ENCODE data around the gene IFNAR2. TPM values are rescaled to one million over a fixed set of nuclear protein-coding genes. Genes with fewer than 3 reads are reported as not detected.

The IFNAR2 gene
- total and polyA plus RNA-seq, 8 donors, result 7.5 to 22.5 (median 9.2) TPM; not detected in 1

- H3K27ac ChIP-seq, result peak overlapping the region in 4 of 5 donors; percentile 60 to 72 (median 70)
- no peak for DNase-seq
- intact Hi-C loops (cut with DNase I; ENCODE audit: low total_unique reads), result loop anchor here (5.0 to 10.0 kb wide), 2 partner anchors 171 to 239 kb away; no protein-coding TSS in a partner anchor
- peaks cover 4 to 45% (median 16%) of the 10 kb centered on the region in 4 donors for H3K4me1 ChIP-seq
- no peaks in the 10 kb centered on the region for H3K9me3 ChIP-seq
- H3K27me3 ChIP-seq, result no peaks in the 10 kb centered on the region
- TF ChIP-seq, protein P1, sequence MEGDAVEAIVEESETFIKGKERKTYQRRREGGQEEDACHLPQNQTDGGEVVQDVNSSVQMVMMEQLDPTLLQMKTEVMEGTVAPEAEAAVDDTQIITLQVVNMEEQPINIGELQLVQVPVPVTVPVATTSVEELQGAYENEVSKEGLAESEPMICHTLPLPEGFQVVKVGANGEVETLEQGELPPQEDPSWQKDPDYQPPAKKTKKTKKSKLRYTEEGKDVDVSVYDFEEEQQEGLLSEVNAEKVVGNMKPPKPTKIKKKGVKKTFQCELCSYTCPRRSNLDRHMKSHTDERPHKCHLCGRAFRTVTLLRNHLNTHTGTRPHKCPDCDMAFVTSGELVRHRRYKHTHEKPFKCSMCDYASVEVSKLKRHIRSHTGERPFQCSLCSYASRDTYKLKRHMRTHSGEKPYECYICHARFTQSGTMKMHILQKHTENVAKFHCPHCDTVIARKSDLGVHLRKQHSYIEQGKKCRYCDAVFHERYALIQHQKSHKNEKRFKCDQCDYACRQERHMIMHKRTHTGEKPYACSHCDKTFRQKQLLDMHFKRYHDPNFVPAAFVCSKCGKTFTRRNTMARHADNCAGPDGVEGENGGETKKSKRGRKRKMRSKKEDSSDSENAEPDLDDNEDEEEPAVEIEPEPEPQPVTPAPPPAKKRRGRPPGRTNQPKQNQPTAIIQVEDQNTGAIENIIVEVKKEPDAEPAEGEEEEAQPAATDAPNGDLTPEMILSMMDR (IDR thresholded peaks at IDR 0.05), result no peak
- TF ChIP-seq EP300 (IDR thresholded peaks at IDR 0.05) (no peak), POLR2AphosphoS5 (IDR thresholded peaks at IDR 0.05) (no peak), POLR2A (IDR thresholded peaks at IDR 0.05) (no peak)
- H3K4me3 ChIP-seq, result no peak overlapping the region
- 43 to 74% (median 67%) methylated on average over 5 of the region's 5 CpGs for WGBS, 5 donors
- H3K36me3 ChIP-seq, result no peaks in the 10 kb centered on the region
These were observed 26.4 kb upstream of the IFNAR2 start for GRCh38 chr21:33203371-33203724.

GRCh38 chr21:33205476-33205875 is 24.3 kb upstream of the IFNAR2 start:
- peak in 1 of 2 donors; percentile 32 for DNase-seq
- intact Hi-C loops (cut with DNase I; ENCODE audit: low total_unique reads), result loop anchor here (10.0 kb wide), 1 partner anchor 169 kb away; no protein-coding TSS in a partner anchor
- TF ChIP-seq POLR2A (IDR thresholded peaks at IDR 0.05) (no peak), EP300 (IDR thresholded peaks at IDR 0.05) (no peak), POLR2AphosphoS5 (IDR thresholded peaks at IDR 0.05) (no peak)
- TF ChIP-seq, protein P1 (IDR thresholded peaks at IDR 0.05), result no peak
- Histone ChIP-seq H3K36me3 (no peaks in the 10 kb centered on the region), H3K9me3 (no peaks in the 10 kb centered on the region), H3K27ac (peak overlapping the region in 2 of 5 donors; percentile 52 to 69), H3K4me3 (no peak overlapping the region), H3K4me1 (peaks cover 4 to 26% (median 12%) of the 10 kb centered on the region in 4 donors), H3K27me3 (no peaks in the 10 kb centered on the region)
- 78 to 87% (median 85%) methylated on average over 4 to 5 of the region's 5 CpGs for WGBS, 5 donors

GRCh38 chr21:33206771-33207281 is 22.9 kb upstream of the IFNAR2 start:
- WGBS, 5 donors, result 78 to 89% (median 86%) methylated on average over 10 of the region's 10 CpGs
- intact Hi-C loops (cut with DNase I; ENCODE audit: low total_unique reads), result loop anchor here (10.0 kb wide), 1 partner anchor 168 kb away; no protein-coding TSS in a partner anchor
- no peak overlapping the region for H3K4me3 ChIP-seq

DNA sequence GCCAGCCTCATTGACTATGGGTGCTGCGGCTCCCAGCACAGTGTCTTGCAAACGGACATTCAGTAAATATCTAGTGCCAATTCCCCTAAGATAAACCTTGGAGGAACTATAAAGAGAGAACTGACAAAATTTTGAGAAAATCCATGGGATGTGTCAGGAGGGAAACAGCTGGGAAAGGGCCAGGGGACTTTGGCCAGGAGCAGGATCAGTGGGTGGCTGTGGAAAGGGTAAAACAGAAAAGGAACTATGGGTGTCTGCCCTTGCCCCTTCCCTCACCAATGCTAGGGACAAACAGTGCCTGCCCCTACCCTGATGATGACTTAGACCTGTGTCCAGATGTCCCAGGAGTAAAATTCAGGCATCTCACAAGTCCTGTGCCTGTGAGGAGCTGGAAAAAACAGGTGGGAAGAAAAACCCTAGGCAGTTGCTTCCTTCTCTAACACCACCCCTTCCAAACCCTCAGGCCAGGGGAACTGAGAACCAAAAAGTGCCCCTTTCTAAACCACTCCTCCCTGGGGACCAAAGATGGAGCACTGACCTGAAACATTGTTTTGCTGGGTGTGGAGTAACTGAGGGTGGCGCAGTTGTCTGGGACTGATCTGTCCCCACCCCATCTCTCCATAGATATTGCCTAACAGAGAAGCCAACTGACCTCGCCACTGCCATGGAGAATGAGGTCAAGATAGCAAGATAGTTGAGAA is 22.1 kb upstream of the IFNAR2 start:
- no peak for DNase-seq
- Histone ChIP-seq H3K36me3 (no peaks in the 10 kb centered on the region), H3K4me3 (no peak overlapping the region), H3K27me3 (no peaks in the 10 kb centered on the region), H3K9me3 (no peaks in the 10 kb centered on the region), H3K27ac (peak overlapping the region in 1 of 5 donors; percentile 4), H3K4me1 (peaks cover 4 to 36% (median 12%) of the 10 kb centered on the region in 4 donors)
- WGBS, 5 donors, result 56 to 95% (median 89%) methylated on average over 4 of the region's 4 CpGs
- intact Hi-C loops (cut with DNase I; ENCODE audit: low total_unique reads), result loop anchor here (10.0 kb wide), 1 partner anchor 167 kb away; no protein-coding TSS in a partner anchor
- TF ChIP-seq EP300 (IDR thresholded peaks at IDR 0.05), result no peak
- no peak for TF ChIP-seq POLR2AphosphoS5 (IDR thresholded peaks at IDR 0.05)
- TF ChIP-seq POLR2A (IDR thresholded peaks at IDR 0.05), result no peak
- TF ChIP-seq, protein P1 (IDR thresholded peaks at IDR 0.05), result no peak

More at GRCh38 chr21:33206771-33207281, 22.9 kb upstream of the IFNAR2 start:
- peak overlapping the region in 1 of 5 donors; percentile 14 for H3K27ac ChIP-seq
- no peaks in the 10 kb centered on the region for H3K36me3 ChIP-seq
- H3K9me3 ChIP-seq, result no peaks in the 10 kb centered on the region
- peaks cover 4 to 28% (median 12%) of the 10 kb centered on the region in 4 donors for H3K4me1 ChIP-seq
- TF ChIP-seq POLR2A (IDR thresholded peaks at IDR 0.05), result no peak
- TF ChIP-seq EP300 (IDR thresholded peaks at IDR 0.05), result no peak
- no peak for TF ChIP-seq POLR2AphosphoS5 (IDR thresholded peaks at IDR 0.05)
- TF ChIP-seq, protein P1 (IDR thresholded peaks at IDR 0.05), result no peak
- no peaks in the 10 kb centered on the region for H3K27me3 ChIP-seq
- no peak for DNase-seq
